ENCODE data around the gene FAM9C. TPM values are rescaled to one million over a fixed set of nuclear protein-coding genes. Genes with fewer than 3 reads are reported as not detected.

The FAM9C gene
- total and polyA plus RNA-seq, 9 of the 15 experiments (the other 6 are each of a cell fraction or from before 2014, with no cell fraction given) = not detected

DNA sequence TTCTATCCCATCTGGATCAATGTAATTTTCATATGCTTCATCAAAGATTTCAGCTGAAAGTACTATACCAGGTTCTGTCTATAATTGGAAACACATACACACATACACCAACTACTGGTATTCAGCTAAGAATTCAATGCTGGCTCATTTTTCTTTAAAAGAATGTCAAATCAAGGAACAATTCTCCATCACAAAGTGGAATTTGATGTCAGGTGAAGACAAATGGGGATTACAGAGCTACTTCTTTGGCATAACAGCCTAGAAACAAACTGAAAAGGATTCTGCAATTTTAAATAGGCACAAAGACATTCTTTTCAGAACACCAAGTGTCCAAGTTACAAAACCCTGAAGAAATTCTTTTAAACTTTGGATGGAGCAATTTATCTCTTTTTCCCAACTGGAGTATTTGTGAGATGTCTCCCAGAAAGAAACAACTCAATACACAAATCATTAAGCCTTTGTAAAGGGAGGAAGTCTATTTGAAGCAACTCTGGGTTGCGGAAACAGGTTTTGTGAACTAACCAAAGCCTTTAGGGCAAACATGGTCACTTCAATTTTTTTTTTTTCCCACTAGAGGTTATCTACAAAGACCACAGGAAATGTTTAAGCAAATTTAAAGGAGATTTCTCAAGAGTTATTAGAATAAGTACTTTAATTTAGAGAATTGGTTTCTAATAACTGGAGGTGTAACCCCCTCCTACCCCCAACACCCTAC is 1.9 kb upstream of the FAM9C start (continued):
- TF ChIP-seq BMI1 (IDR thresholded peaks at IDR 0.05; ENCODE audit: low read length) (no peak), SMAD4 (CRISPR knock-in tag; conservative IDR thresholded peaks at IDR 0.05) (no peak), HNRNPH1 (optimal IDR thresholded peaks at IDR 0.05; ENCODE audit: low read depth, low read length) (no peak), ASH1L (IDR thresholded peaks at IDR 0.05; ENCODE audit: borderline replicate concordance, low read depth, partially characterized antibody) (no peak), YY1 (IDR thresholded peaks at IDR 0.05; ENCODE audit: borderline replicate concordance in 1 of 3, control insufficient read depth in 1 of 3, extremely low read depth in 1 of 3, insufficient read depth in 3 of 3, insufficient read length in 1 of 3, insufficient replicate concordance in 2 of 3, low read depth in 1 of 3, low read length in 2 of 3) (no peak)
- TF ChIP-seq, protein P1, sequence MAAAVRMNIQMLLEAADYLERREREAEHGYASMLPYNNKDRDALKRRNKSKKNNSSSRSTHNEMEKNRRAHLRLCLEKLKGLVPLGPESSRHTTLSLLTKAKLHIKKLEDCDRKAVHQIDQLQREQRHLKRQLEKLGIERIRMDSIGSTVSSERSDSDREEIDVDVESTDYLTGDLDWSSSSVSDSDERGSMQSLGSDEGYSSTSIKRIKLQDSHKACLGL (CRISPR knock-in tag; IDR thresholded peaks at IDR 0.05; ENCODE audit: borderline replicate concordance, poor library complexity, severe bottlenecking) = no peak

DNA sequence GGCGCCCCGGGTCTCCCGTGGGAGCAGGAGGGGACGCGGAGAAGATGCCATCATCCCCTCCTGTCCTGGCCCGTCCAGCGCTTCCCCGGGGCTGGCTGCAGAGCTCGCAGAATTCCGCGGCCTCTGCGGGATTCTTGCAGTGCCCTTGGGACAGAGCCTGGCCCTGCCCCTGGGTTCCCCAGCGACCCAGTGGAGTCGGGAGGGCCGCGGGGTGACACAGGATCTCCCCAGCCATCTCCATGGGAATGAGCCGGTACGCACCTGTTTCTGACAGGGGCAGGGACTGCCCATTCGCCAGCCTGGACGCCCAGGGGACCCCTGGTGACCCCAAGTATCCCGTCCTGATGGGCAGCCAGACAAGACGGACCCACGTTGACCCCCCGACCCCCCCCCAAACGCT is 482 bp downstream of the FAM9C start:
- FAIRE-seq (no peak), DNase-seq (ENCODE audit: extremely low read depth in 1 of 4, low spot score in 3 of 4) (no peak), ATAC-seq (no peak)
- H3K4me3 ChIP-seq = no peak overlapping the region
- intact Hi-C loops (cut with micrococcal nuclease) = no loop called here
- POLR2A ChIA-PET = interaction anchor here (0.6 kb wide), 1 partner anchor 41 kb away, joined by 3 read pairs; no protein-coding TSS in a partner anchor
- H3K9me3 ChIP-seq (replicated peaks; ENCODE audit: control insufficient read depth, insufficient read depth, low read depth, low read length) = no peaks in the 10 kb centered on the region
- H3K9me1 ChIP-seq (ENCODE audit: control insufficient read depth, insufficient read depth, low read length) = no peaks in the 10 kb centered on the region
- no peak overlapping the region for H3K27ac ChIP-seq (ENCODE audit: extremely low read depth, low read depth, low read length)
- in situ Hi-C loops (cut with MboI) = no loop called here
- peaks cover 0 to 9% of the 10 kb centered on the region in 2 experiments; a peak in 2 of 5 replicates for H3K4me1 ChIP-seq (replicated peaks in 1 of 2; ENCODE audit: control insufficient read depth in 2 of 2, insufficient read depth in 2 of 2, low read length in 2 of 2)
- H4K20me1 ChIP-seq (replicated peaks; ENCODE audit: control insufficient read depth, insufficient read depth, low read length) = no peaks in the 10 kb centered on the region
- no peaks in the 10 kb centered on the region for H3K36me3 ChIP-seq (ENCODE audit: control insufficient read depth, insufficient read depth, low read length)
- CTCF ChIA-PET (ENCODE audit: low intra/inter-chr PET ratio) = no interaction called here
- no TSS peak for BruUV-seq (replicated peaks)
- no peak overlapping the region for H3K9ac ChIP-seq (ENCODE audit: insufficient read depth in 1 of 2, low read depth in 2 of 2, low read length in 2 of 2)
- 96% methylated on average over 4 of the region's 25 CpGs for WGBS (ENCODE audit: insufficient coverage, low coverage, missing lambda C conversion rate)
- H3K4me2 ChIP-seq (ENCODE audit: insufficient read depth, low read length) = no peak overlapping the region
- no peaks in the 10 kb centered on the region for H3K79me2 ChIP-seq (ENCODE audit: control insufficient read depth, insufficient read depth, low read length)
- H3K27me3 ChIP-seq (ENCODE audit: control insufficient read depth in 2 of 2, insufficient read depth in 2 of 2, low read length in 2 of 2) = no peaks in the 10 kb centered on the region
- no peak overlapping the region for H2AFZ ChIP-seq (ENCODE audit: low read depth, low read length)
- TF ChIP-seq, protein P2, sequence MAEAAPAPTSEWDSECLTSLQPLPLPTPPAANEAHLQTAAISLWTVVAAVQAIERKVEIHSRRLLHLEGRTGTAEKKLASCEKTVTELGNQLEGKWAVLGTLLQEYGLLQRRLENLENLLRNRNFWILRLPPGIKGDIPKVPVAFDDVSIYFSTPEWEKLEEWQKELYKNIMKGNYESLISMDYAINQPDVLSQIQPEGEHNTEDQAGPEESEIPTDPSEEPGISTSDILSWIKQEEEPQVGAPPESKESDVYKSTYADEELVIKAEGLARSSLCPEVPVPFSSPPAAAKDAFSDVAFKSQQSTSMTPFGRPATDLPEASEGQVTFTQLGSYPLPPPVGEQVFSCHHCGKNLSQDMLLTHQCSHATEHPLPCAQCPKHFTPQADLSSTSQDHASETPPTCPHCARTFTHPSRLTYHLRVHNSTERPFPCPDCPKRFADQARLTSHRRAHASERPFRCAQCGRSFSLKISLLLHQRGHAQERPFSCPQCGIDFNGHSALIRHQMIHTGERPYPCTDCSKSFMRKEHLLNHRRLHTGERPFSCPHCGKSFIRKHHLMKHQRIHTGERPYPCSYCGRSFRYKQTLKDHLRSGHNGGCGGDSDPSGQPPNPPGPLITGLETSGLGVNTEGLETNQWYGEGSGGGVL (CRISPR knock-in tag; IDR thresholded peaks at IDR 0.05) = no peak
- TF ChIP-seq NFIC (IDR thresholded peaks at IDR 0.05) (no peak), GABPB2 (CRISPR knock-in tag; conservative IDR thresholded peaks at IDR 0.05) (no peak), ZFP36 (IDR thresholded peaks at IDR 0.05; ENCODE audit: low read depth, low read length, partially characterized antibody) (no peak)
- TF ChIP-seq, protein P3, sequence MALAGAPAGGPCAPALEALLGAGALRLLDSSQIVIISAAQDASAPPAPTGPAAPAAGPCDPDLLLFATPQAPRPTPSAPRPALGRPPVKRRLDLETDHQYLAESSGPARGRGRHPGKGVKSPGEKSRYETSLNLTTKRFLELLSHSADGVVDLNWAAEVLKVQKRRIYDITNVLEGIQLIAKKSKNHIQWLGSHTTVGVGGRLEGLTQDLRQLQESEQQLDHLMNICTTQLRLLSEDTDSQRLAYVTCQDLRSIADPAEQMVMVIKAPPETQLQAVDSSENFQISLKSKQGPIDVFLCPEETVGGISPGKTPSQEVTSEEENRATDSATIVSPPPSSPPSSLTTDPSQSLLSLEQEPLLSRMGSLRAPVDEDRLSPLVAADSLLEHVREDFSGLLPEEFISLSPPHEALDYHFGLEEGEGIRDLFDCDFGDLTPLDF (CRISPR knock-in tag; IDR thresholded peaks at IDR 0.05) = no peak
